HUES48 (cell line): Measurements from ENCODE around the gene ST8SIA5.

ENCODE experiments used
- H3K27ac ChIP-seq: one replicate; pipeline ENCODE4 v1.7.0; 2013; ENCODE audit warnings: low read depth, low read length, inconsistent platforms
- H3K27me3 ChIP-seq: 2 replicates; pipeline ENCODE4 v1.6.1; 2013; ENCODE audit warnings: mild to moderate bottlenecking, low read length; ENCODE audit not compliant: control insufficient read depth, insufficient read depth
- H3K36me3 ChIP-seq: 2 replicates; pipeline ENCODE4 v1.6.1; 2013; ENCODE audit warnings: low read length; ENCODE audit not compliant: control insufficient read depth, insufficient read depth
- H3K4me1 ChIP-seq: 2 replicates; pipeline ENCODE4 v1.6.1; 2013; ENCODE audit warnings: mild to moderate bottlenecking, low read length; ENCODE audit not compliant: control insufficient read depth, insufficient read depth
- H3K4me3 ChIP-seq: 2 replicates; pipeline ENCODE4 v1.5.1; 2013; ENCODE audit warnings: mild to moderate bottlenecking, low read depth, low read length
- H3K9ac ChIP-seq: 2 replicates; pipeline ENCODE4 v1.6.1; 2013; ENCODE audit warnings: mild to moderate bottlenecking, low read depth, low read length, moderate library complexity
- H3K9me3 ChIP-seq: 2 replicates; pipeline ENCODE4 v1.6.1; 2013; ENCODE audit warnings: low read length; ENCODE audit not compliant: control insufficient read depth, insufficient read depth

The ST8SIA5 gene

GRCh38 chr18:46686186-46686585 is 70.7 kb downstream of the ST8SIA5 start:
- H3K27ac ChIP-seq = no peak overlapping the region
- no peak overlapping the region for H3K4me3 ChIP-seq
- H3K36me3 ChIP-seq = no peaks in the 10 kb centered on the region
- H3K9ac ChIP-seq = no peak overlapping the region
- H3K27me3 ChIP-seq = no peaks in the 10 kb centered on the region
- no peaks in the 10 kb centered on the region for H3K4me1 ChIP-seq
- H3K9me3 ChIP-seq = no peaks in the 10 kb centered on the region

GRCh38 chr18:46683252-46683651 is 73.6 kb downstream of the ST8SIA5 start:
- Histone ChIP-seq H3K9ac (no peak overlapping the region), H3K27me3 (no peaks in the 10 kb centered on the region), H3K9me3 (no peaks in the 10 kb centered on the region), H3K4me1 (no peaks in the 10 kb centered on the region), H3K4me3 (no peak overlapping the region), H3K27ac (no peak overlapping the region), H3K36me3 (no peaks in the 10 kb centered on the region)

- H3K27me3 ChIP-seq = no peaks in the 10 kb centered on the region
- H3K27ac ChIP-seq = no peak overlapping the region
- no peaks in the 10 kb centered on the region for H3K36me3 ChIP-seq
- H3K4me3 ChIP-seq = no peak overlapping the region
- no peaks in the 10 kb centered on the region for H3K9me3 ChIP-seq
- H3K4me1 ChIP-seq = peaks cover 8% of the 10 kb centered on the region
- H3K9ac ChIP-seq = no peak overlapping the region
Observed at GRCh38 chr18:46680784-46681695, 75.8 kb downstream of the ST8SIA5 start.

- Histone ChIP-seq H3K4me3 (no peak overlapping the region), H3K9ac (no peak overlapping the region), H3K9me3 (no peaks in the 10 kb centered on the region), H3K4me1 (peaks cover 8% of the 10 kb centered on the region), H3K27me3 (no peaks in the 10 kb centered on the region), H3K27ac (no peak overlapping the region), H3K36me3 (no peaks in the 10 kb centered on the region)
Observed at GRCh38 chr18:46679846-46680598, 76.8 kb downstream of the ST8SIA5 start.

- no peak overlapping the region for H3K9ac ChIP-seq
- H3K27ac ChIP-seq = no peak overlapping the region
- no peaks in the 10 kb centered on the region for H3K9me3 ChIP-seq
- H3K27me3 ChIP-seq = no peaks in the 10 kb centered on the region
- H3K4me3 ChIP-seq = no peak overlapping the region
- no peaks in the 10 kb centered on the region for H3K36me3 ChIP-seq
- H3K4me1 ChIP-seq = peaks cover 8% of the 10 kb centered on the region
Observed at GRCh38 chr18:46678785-46679399, 78.0 kb downstream of the ST8SIA5 start.

- Histone ChIP-seq H3K27ac (no peak overlapping the region), H3K4me3 (no peak overlapping the region), H3K4me1 (peaks cover 8% of the 10 kb centered on the region), H3K36me3 (no peaks in the 10 kb centered on the region), H3K9ac (no peak overlapping the region), H3K9me3 (no peaks in the 10 kb centered on the region), H3K27me3 (no peaks in the 10 kb centered on the region)
Observed at GRCh38 chr18:46678041-46678440, 78.8 kb downstream of the ST8SIA5 start.

GRCh38 chr18:46677611-46678010 is 79.2 kb downstream of the ST8SIA5 start:
- Histone ChIP-seq H3K9ac (no peak overlapping the region), H3K9me3 (no peaks in the 10 kb centered on the region), H3K27me3 (no peaks in the 10 kb centered on the region), H3K36me3 (no peaks in the 10 kb centered on the region), H3K27ac (no peak overlapping the region), H3K4me3 (no peak overlapping the region), H3K4me1 (peaks cover 10% of the 10 kb centered on the region)

- H3K36me3 ChIP-seq = no peaks in the 10 kb centered on the region
- no peaks in the 10 kb centered on the region for H3K27me3 ChIP-seq
- peaks cover 13% of the 10 kb centered on the region for H3K4me1 ChIP-seq
- H3K4me3 ChIP-seq = no peak overlapping the region
- H3K9me3 ChIP-seq = no peaks in the 10 kb centered on the region
- no peak overlapping the region for H3K27ac ChIP-seq
- no peak overlapping the region for H3K9ac ChIP-seq
Observed at GRCh38 chr18:46676182-46676835, 80.5 kb downstream of the ST8SIA5 start.

- H3K27ac ChIP-seq = no peak overlapping the region
- no peak overlapping the region for H3K4me3 ChIP-seq
- no peak overlapping the region for H3K9ac ChIP-seq
Observed at GRCh38 chr18:46675112-46675511, 81.7 kb downstream of the ST8SIA5 start.

GRCh38 chr18:46672062-46672970 is 84.5 kb downstream of the ST8SIA5 start:
- Histone ChIP-seq H3K9ac (no peak overlapping the region), H3K9me3 (no peaks in the 10 kb centered on the region), H3K27ac (no peak overlapping the region), H3K36me3 (no peaks in the 10 kb centered on the region), H3K27me3 (no peaks in the 10 kb centered on the region), H3K4me1 (peaks cover 13% of the 10 kb centered on the region), H3K4me3 (no peak overlapping the region)

More at GRCh38 chr18:46675112-46675511, 81.7 kb downstream of the ST8SIA5 start:
- H3K4me1 ChIP-seq = peaks cover 13% of the 10 kb centered on the region
- no peaks in the 10 kb centered on the region for H3K36me3 ChIP-seq
- H3K9me3 ChIP-seq = no peaks in the 10 kb centered on the region
- H3K27me3 ChIP-seq = no peaks in the 10 kb centered on the region
